GM10266 (cell line): ENCODE data around the gene GRK3.
A peak's percentile ranks its signal among the peaks of the same experiment; 100 is the strongest.
"Not testable (repeated sequence)": the region's sequence is repeated elsewhere in the genome, so short reads cannot be mapped to it uniquely, and the experiment has no call there.

Experiments used
- DNase-seq: peaks from one replicate; pipeline ENCODE4 v3.0.0; 2012; ENCODE audit errors: extremely low spot score
- CTCF ChIP-seq: IDR thresholded peaks from 2 replicates; pipeline ENCODE4 v1.5.1; 2012; ENCODE audit warnings: mild to moderate bottlenecking, low read depth; ENCODE audit not compliant: control insufficient read depth, insufficient read depth; ENCODE audit errors: missing control alignments

Gene GRK3

GRCh38 chr22:25564320-25564978, at the start of gene GRK3:
Gene GRK3 (plus strand): TSS chr22:25564675. CDS start chr22:25565041, 366 bp downstream.
- no peak for TF ChIP-seq CTCF
- peak; percentile 78 for DNase-seq

DNA sequence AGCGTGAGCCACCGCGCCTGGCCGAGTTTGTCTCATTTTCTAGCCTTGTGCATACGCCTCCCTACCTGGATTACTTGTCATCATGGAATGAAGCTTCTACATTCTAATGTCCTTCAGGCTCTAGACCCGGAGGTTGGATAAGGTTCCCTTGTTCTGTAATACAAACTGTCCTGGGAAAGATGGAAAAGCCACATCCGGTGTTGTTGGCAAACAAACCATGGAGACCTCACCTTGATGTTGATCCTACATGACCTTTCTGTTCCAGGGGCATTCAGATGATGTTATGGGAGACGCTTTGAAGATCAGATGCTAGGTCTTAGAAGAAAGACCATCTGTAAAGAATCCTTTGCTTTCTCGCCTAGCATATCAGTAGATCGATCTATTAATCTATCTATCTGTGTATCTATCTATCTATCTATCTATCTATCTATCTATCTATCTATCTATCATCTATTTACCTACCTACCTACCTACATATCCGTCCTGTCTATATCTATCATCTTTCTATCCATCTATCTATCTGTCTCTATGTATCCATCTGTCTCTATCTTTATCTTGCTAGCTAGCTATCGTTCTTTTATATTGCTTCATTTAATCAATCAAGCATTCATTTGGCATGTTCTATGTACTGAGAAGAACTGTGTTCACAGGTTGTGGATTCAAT, 46.3 kb upstream of the GRK3 start:
- TF ChIP-seq CTCF = no peak
- no peak for DNase-seq

DNA sequence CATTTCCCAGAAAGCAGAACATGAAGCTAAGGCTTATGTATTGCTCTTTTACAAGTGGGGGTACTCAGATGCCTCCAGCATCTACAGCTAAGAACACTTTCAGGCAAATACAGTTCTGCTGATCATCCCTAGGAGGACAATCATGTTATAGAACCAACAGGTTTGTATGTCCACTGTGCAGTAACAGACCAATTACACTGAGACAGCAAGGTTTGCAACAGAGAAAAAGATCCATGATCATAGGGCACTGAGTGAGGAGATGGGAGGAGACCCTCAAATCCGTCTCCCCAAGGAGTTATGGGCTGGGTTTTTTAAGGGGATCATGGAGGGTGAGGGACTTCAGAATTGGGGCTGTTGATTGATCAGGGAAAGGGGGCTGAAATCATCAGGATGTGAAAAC, 39.1 kb upstream of the GRK3 start:
- TF ChIP-seq CTCF = no peak
- no peak for DNase-seq

GRCh38 chr22:25525804-25526584, 38.5 kb upstream of the GRK3 start:
- DNase-seq = not testable (repeated sequence)

- DNase-seq = not testable (repeated sequence)
Measured at GRCh38 chr22:25527016-25527415, 37.5 kb upstream of the GRK3 start.

DNA sequence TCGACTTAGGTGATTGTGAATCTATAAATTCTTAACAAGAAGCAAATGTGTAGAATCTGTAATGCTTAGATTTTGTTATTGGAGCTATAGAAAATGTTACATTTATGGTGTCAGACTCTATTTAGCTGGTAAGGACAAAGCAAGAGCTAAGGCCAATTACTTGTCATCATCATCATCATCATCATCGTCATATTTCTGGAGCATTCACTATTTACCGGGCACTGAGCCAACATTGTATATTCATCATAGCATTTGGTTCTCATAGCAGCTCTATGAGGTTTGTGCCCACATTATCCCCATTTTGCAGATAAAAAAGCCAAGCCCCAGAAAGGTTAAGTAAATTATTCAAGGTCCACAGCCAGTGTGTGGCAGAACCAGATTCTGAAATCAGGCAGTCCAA, 36.4 kb upstream of the GRK3 start:
- DNase-seq = not testable (repeated sequence)

DNA sequence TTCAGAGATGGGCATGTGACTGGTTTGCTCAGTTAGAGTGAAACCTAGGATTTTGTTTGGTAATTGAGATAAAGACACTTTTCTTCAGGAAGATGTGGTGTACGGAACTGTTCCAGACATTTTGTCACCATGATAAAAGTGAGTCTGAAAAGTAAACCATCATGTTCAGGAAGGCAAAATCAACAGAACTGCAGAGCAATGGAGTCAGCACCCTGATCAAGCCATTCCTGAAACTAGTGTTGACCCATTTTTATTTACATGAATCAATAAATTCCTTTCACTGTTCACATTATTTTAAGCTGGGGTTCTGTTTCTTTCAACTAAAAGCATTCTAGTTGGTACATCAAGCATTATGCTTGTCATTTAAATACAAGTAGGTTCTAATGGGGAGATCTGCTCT, 35.4 kb upstream of the GRK3 start:
- not testable (repeated sequence) for DNase-seq

DNA sequence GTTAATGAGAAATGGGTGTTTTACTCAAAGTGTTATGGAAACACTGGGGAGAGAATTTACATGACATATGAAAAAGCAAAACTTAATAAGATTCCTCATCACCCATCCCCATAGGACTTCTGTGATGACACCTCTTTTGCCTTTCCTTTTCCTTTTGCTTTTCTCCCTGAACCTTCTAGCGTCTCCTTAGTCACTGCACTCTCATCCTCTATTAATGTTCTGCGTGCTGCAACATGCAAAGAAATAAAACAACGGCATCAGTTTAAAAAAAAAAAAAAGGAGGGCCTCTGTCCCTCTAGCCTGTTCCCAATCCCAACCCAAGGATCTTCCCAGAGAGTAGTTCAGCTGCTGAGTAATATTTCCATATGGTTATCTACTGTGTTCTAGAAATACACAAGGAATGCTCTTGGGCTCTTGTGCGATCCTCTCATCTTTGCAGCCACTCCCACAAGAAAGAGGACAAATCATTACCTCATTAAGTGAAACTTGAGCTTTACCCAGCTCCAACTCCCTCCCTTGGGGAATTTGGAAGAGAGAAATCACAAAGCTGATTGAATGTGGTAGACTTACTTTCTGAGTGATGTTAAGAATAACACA, 34.8 kb upstream of the GRK3 start:
- DNase-seq = not testable (repeated sequence)

DNA sequence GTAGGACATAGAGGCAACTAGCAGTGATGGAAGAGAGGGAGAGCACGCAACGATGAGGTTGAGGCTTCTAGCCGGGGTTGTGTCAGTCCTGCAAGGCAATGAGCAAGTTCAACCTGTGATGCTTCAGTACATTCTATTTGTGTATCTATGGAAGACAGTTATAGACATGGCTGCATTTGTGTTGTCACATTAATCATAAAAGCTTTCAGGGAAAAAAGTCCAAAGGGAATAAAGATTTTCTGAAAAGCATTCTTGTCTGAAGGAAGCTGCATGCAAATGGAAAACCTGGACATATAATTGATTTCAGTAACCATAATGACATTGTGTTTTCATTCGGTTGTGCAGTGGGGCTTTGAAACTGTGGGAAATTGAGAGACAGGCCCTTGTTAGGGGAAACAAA, 32.8 kb upstream of the GRK3 start:
- not testable (repeated sequence) for DNase-seq

GRCh38 chr22:25534724-25535123, 29.8 kb upstream of the GRK3 start:
- no peak for TF ChIP-seq CTCF
- no peak for DNase-seq
